Measurements from ENCODE around the gene NDUFS5.
"Not testable (repeated sequence)": the region's sequence is repeated elsewhere in the genome, so short reads cannot be mapped to it uniquely, and the experiment has no call there.

NDUFS5 gene

DNA sequence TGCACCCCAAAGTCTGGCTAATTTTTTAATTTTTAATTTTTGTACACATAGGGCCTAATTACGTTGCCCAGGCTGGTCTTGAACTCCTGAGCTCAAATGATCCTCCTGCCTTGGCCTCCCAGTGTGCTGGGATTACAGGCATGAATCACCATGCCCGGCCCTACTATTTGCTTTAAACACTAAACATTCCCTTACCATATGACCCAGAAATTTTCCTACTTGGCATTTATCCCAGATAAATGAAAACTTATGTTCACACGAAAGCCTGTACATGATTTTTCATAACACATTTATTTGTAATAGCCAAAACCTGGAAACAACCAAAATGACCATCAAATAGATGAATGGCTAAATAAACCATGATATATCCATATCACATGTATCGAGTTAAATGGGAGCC is 35.8 kb downstream of the NDUFS5 start:
- no peak overlapping the region for H3K4me3 ChIP-seq (ENCODE audit: low read depth, low read length)
- TF ChIP-seq, protein P1, sequence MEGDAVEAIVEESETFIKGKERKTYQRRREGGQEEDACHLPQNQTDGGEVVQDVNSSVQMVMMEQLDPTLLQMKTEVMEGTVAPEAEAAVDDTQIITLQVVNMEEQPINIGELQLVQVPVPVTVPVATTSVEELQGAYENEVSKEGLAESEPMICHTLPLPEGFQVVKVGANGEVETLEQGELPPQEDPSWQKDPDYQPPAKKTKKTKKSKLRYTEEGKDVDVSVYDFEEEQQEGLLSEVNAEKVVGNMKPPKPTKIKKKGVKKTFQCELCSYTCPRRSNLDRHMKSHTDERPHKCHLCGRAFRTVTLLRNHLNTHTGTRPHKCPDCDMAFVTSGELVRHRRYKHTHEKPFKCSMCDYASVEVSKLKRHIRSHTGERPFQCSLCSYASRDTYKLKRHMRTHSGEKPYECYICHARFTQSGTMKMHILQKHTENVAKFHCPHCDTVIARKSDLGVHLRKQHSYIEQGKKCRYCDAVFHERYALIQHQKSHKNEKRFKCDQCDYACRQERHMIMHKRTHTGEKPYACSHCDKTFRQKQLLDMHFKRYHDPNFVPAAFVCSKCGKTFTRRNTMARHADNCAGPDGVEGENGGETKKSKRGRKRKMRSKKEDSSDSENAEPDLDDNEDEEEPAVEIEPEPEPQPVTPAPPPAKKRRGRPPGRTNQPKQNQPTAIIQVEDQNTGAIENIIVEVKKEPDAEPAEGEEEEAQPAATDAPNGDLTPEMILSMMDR (IDR thresholded peaks at IDR 0.05; ENCODE audit: low read depth, low read length, missing control alignments) = no peak
- no peak for DNase-seq (ENCODE audit: low read depth)

DNA sequence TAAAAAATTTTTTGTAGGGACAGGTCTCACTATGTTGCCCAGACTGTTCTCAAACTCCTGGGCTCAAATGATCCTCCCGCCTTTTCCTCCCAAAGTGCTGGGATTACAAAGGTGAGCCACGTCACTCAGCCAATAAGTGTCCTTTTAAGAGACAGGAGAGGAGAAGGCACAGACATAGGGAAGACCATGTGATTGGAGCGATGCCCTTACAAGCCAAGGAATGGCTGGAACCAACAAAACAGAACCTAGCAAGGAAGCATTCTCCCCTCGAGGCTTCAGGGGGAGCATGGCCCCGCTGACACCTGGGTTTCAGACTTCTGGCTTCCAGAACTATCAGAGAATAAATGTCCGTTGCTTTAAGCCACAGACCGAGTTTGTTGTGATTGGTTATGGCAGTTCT is 37.0 kb downstream of the NDUFS5 start:
- no peak for DNase-seq (ENCODE audit: low read depth)
- no peak overlapping the region for H3K4me3 ChIP-seq (ENCODE audit: low read depth, low read length)
- TF ChIP-seq, protein P1 (IDR thresholded peaks at IDR 0.05; ENCODE audit: low read depth, low read length, missing control alignments) = no peak

DNA sequence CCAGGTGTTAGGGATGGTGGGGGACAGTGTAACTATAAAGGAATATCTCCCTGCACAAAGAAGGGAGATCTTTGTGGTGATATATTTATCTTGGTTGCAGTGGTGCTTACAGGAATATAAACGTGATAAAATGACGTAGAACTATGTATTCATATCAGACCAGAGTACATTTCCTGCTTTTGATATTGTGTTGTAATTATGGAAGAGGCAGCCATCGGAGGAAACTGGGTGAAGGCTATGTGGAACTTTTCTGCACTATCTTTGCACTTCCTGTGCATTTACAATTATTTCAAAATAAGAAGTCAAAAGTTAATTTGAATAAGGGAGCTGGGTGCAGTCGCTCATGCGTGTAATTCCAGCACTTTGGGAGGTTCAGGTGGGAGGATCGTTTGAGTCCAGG is 37.6 kb downstream of the NDUFS5 start:
- TF ChIP-seq, protein P1 (IDR thresholded peaks at IDR 0.05; ENCODE audit: low read depth, low read length, missing control alignments) = no peak
- H3K4me3 ChIP-seq (ENCODE audit: low read depth, low read length) = no peak overlapping the region
- no peak for DNase-seq (ENCODE audit: low read depth)

DNA sequence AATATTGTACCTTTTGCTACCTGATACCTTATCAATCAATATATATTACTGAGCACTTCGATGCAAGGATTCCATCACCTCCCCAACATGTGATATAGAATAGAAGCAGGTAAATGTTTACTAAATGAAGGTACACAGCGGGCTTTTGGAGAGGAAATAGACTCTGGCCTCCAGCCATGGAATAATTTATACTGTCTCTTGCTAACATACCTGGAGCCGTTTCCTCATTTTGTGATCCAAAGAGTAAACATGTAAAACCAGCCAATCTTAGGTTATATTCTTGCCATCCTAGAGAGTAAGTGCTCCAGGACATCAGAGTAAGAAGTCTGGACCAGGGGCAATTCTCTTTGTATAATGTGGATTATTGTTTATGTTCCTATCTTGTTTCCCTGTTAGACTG is 39.4 kb downstream of the NDUFS5 start:
- TF ChIP-seq, protein P1 (IDR thresholded peaks at IDR 0.05; ENCODE audit: low read depth, low read length, missing control alignments) = no peak
- no peak overlapping the region for H3K4me3 ChIP-seq (ENCODE audit: low read depth, low read length)
- no peak for DNase-seq (ENCODE audit: low read depth)

DNA sequence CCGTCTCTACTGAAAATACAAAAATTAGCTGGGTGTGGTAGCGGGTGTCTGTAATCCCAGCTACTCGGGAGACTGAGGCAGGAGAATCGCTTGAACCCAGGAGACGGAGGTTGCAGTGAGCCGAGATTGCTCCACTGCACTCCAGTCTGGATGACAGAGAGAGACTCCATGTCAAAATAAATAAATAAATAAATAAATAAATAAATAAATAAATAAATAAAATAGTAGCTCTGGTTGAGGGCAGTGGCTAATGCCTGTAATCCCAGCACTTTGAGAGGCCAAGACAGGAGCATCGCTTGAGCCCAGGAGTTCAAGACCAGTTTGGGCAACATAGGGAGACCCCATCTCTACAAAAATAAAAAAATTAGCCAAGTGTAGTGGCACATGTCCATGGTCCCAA is 42.1 kb downstream of the NDUFS5 start:
- not testable (repeated sequence) for DNase-seq (ENCODE audit: low read depth)

DNA sequence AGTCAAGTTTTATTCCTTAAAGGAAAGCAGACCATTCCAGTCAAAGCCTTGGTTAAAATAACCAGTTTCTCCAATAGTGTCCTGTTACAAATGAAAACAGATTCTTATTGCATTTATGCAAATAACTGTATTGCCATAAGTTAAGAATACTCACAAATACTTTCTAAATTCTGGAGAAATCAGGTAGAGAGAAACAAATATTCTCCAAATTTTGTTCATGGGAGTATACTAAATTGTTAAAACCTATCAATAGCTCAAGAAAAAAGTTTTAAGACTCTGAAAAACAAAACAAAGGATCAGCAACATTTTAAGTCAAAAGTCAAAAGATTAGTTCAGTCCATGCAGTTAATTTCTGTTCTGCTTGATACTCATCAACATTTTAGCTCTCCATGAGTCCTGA is 45.4 kb downstream of the NDUFS5 start:
- DNase-seq (ENCODE audit: low read depth); H3K4me3 ChIP-seq (ENCODE audit: low read depth, low read length): not testable (repeated sequence)

More for the DNA sequence above, 42.1 kb downstream of the NDUFS5 start:
- H3K4me3 ChIP-seq (ENCODE audit: low read depth, low read length) = not testable (repeated sequence)

DNA sequence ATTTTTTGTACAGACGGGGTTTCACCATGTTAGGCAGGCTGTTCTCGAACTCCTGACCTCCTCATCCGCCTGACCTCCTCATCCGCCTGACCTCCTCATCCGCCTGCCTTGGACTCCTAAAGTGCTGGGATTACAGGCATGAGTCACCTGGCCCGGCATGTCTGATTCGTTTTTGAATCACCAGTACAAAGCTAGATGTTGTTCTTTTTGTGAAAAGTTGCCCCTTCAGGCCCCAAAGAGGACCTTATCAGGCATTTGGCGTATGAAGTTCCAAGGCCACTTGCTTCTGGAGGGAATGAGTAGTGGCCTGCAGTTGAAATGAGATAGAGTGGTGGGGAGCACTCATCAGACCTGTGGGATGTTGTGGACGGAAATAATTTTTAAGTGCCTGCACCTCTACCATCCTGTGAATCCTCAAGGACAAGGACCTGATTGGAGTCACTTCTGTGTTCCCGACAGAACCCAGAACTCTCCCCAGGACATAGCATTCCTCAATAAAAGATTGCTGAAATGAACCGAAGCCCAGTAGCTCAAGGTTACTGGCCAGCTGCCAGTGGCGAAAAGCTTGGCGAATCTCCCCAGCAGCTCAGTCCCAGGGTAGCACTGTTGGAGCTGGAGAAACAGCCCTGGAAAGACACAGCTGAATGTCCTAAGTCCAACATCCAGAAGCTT is 50.1 kb downstream of the NDUFS5 start:
- no peak overlapping the region for H3K4me3 ChIP-seq (ENCODE audit: low read depth, low read length)
- TF ChIP-seq, protein P1 (IDR thresholded peaks at IDR 0.05; ENCODE audit: low read depth, low read length, missing control alignments) = no peak
- no peak for DNase-seq (ENCODE audit: low read depth)

DNA sequence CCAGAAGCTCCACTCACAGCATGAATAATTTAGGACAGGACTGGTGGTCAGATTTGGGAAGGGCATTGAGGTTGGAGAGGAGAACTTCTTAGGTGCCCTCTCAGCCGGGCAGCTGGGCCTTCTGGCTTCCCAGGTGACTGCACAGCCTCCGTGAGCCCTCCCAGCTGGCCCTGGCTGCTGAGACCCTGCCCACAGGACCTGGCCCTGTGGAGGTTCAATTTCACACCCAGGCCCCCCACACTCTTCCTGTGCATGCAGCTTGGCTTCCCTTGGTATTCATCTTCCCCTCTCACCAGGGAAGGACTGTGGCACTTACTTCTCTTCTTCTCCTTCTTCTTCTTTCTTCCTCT is 50.6 kb downstream of the NDUFS5 start:
- TF ChIP-seq, protein P1 (IDR thresholded peaks at IDR 0.05; ENCODE audit: low read depth, low read length, missing control alignments) = no peak
- no peak for DNase-seq (ENCODE audit: low read depth)
- H3K4me3 ChIP-seq (ENCODE audit: low read depth, low read length) = no peak overlapping the region
